GM12872 (cell line): Measurements from ENCODE around the gene FHL3.

ENCODE experiments used
- CTCF ChIP-seq: IDR thresholded peaks from 3 replicates; pipeline ENCODE4 v1.5.1; 2011; ENCODE audit warnings: low read depth, mild to moderate bottlenecking, low read length, moderate library complexity; ENCODE audit not compliant: insufficient read depth

The FHL3 gene

DNA sequence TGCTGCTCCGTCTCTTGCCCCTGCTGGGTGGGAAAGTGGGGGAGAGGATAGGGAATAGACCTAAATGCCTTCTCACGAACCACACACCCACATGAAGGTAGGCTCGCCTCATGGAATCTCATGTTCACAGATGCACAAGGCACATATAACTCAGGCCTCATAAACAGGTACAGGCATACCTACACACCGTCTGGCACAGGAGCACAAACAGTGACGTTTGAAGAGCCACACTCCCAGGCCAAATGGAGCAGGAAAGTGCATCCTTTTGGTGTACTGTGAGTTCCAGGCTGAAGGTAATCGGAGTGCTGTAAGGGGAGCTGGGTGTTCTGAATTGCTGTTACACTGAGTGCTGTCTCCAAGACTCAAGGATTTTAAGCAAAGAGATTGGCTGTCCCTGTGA, 20.4 kb upstream of the FHL3 start:
- no peak for TF ChIP-seq CTCF

- TF ChIP-seq CTCF = no peak
Observed at GRCh38 chr1:38025233-38025632, 19.9 kb upstream of the FHL3 start.

DNA sequence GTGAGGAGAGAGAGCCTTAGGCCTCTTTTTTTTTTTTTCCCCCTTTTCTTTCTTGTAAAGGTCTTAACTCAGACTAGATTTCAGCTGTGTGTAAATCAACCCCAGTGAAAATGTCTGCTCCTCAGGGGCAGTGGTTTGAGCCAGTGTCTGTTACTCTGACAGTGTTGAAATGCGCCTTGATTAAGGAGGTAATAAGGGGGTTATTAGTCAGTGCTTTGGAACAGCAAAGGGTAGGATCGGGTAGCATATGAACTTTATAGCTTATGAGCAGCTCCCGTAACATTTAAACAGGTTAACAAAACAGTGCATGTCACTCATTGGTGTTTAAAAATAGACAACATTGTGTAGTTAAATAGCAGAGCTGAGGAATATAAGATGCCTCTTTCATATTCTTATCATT, 17.5 kb upstream of the FHL3 start:
- TF ChIP-seq CTCF = no peak

DNA sequence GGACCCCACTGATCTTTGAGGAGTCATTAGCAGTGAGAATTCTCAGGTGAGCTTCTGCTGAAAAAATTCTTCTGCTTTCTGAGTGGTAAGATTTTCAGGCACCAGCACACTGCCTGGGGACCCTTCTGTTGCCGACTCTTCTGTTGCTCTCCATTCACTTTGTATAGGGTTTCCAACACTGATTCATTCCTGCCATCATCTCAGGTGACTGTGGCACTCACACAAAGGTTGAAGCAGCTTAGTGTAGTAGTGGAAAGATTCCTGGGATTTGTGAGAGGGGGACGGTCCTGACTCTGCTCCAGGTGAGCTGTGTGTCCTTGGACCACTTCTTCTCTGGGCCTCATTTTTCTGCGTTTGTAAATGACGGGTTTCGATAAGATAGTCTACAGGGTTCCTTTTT, 16.7 kb upstream of the FHL3 start:
- no peak for TF ChIP-seq CTCF

GRCh38 chr1:38020396-38020795, 15.1 kb upstream of the FHL3 start:
- TF ChIP-seq CTCF = no peak

- TF ChIP-seq CTCF = peak; percentile 52; the same call in 2 of the 3 replicates
Observed at GRCh38 chr1:38018864-38019343, 13.6 kb upstream of the FHL3 start.

DNA sequence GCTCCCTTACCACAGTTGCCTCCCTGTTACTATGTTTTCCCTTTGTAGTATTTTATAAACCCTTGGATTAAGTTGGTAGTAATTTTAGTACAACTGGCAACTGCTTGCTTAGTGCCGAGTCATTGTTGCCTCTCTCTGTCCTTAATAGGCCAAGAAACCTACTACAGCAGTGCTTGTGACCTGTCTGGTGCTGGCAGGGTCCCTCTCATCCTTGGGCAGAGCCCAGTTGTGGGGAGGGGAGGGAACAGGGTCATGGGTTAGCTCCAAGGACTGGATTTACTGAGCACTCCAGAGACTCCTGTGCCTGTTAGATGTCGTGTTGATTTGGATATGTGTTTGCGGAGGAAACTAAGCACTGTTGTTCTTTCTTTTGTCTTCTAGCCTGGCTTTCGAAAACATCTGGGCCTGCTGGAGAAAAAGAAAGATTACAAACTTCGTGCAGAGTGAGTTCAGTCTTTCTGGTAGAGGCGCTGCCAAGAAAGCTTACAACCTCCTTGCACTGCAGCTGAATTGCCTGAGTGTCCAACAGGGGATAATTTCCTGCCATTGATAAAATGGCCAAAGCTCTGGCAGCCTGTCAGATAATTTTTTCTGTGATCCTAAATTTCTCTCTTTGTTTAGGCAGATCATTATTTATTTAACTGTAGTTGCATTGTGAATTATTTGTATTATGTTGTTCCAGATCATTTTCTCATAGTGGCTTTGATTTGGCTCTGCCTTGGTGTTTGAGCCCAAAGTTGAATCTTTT, 10.8 kb upstream of the FHL3 start:
- no peak for TF ChIP-seq CTCF
